GM23338 (cell line): Measurements from ENCODE around the gene SEH1L.

Experiments
- EZH2 ChIP-seq: fragments of 200-600 bp; sonication (generic); IDR thresholded peaks from one replicate; pipeline ENCODE4 v1.8.0; 2017; ENCODE audit warnings: antibody characterized with exemption, mild to moderate bottlenecking, low read depth; ENCODE audit not compliant: unreplicated experiment
- EZH2phosphoT487 ChIP-seq: fragments of 200-600 bp; sonication (generic); IDR thresholded peaks from one replicate; pipeline ENCODE4 v1.8.1; 2018; ENCODE audit warnings: antibody characterized with exemption; ENCODE audit not compliant: unreplicated experiment
- NANOG ChIP-seq: IDR thresholded peaks from 2 replicates; pipeline ENCODE4 v1.6.1; 2016; ENCODE audit warnings: antibody characterized with exemption, borderline replicate concordance
- POLR2AphosphoS5 ChIP-seq: IDR thresholded peaks from 2 replicates; pipeline ENCODE4 v1.6.1; 2016; ENCODE audit warnings: antibody characterized with exemption, low read depth
- REST ChIP-seq: IDR thresholded peaks from one replicate; pipeline ENCODE4 v1.6.1; 2018; ENCODE audit warnings: antibody characterized with exemption; ENCODE audit not compliant: unreplicated experiment
- ZNF331 ChIP-seq: fragments of 250-450 bp; sonication (Bioruptor Pico); IDR thresholded peaks from 2 replicates; pipeline ENCODE4 v1.5.0; 2020; ENCODE audit warnings: low read depth, mild to moderate bottlenecking, moderate library complexity
- TF ChIP-seq, protein P1 (sequence below), 2 experiments: fragments of 200-600 bp in 1 of 2; sonication (generic) in 1 of 2; conservative IDR thresholded peaks; 2 replicates each; pipeline versions ENCODE4 v1.5.1 to v1.6.1; 2016 to 2017; ENCODE audit warnings: antibody characterized with exemption in 2 of 2, low read depth in 2 of 2, mild to moderate bottlenecking in 2 of 2, moderate library complexity in 1 of 2
- TF ChIP-seq, protein P2 (sequence below): IDR thresholded peaks from 2 replicates; pipeline ENCODE4 v1.6.1; 2016; ENCODE audit warnings: antibody characterized with exemption

DNA sequence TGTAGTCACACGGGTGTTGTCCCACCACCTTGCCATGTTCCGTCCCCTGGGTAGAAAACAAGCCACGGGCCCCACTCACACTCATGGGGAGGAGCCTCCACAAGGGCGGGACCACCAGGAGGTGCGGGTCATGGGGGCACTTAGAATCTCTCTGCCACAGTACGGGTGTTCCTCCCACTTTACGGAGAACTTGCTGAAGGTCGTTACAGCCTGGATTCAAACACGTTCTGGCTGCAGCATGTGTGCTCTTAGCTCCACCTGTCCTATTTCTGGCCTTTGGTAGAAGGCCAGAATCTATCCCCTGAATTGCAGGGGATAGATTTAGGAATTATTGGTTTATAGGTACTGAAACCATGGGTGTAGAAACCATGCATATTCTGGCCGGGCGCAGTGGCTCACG, 28.5 kb downstream of the SEH1L start:
- TF ChIP-seq, protein P1, sequence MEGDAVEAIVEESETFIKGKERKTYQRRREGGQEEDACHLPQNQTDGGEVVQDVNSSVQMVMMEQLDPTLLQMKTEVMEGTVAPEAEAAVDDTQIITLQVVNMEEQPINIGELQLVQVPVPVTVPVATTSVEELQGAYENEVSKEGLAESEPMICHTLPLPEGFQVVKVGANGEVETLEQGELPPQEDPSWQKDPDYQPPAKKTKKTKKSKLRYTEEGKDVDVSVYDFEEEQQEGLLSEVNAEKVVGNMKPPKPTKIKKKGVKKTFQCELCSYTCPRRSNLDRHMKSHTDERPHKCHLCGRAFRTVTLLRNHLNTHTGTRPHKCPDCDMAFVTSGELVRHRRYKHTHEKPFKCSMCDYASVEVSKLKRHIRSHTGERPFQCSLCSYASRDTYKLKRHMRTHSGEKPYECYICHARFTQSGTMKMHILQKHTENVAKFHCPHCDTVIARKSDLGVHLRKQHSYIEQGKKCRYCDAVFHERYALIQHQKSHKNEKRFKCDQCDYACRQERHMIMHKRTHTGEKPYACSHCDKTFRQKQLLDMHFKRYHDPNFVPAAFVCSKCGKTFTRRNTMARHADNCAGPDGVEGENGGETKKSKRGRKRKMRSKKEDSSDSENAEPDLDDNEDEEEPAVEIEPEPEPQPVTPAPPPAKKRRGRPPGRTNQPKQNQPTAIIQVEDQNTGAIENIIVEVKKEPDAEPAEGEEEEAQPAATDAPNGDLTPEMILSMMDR (conservative IDR thresholded peaks at IDR 0.05; ENCODE audit: low read depth in 2 of 2) = no peak
- TF ChIP-seq NANOG (no peak), REST (no peak), EZH2 (no peak), POLR2AphosphoS5 (no peak), ZNF331 (CRISPR knock-in tag) (no peak), EZH2phosphoT487 (no peak)
- TF ChIP-seq, protein P2, sequence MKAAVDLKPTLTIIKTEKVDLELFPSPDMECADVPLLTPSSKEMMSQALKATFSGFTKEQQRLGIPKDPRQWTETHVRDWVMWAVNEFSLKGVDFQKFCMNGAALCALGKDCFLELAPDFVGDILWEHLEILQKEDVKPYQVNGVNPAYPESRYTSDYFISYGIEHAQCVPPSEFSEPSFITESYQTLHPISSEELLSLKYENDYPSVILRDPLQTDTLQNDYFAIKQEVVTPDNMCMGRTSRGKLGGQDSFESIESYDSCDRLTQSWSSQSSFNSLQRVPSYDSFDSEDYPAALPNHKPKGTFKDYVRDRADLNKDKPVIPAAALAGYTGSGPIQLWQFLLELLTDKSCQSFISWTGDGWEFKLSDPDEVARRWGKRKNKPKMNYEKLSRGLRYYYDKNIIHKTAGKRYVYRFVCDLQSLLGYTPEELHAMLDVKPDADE = no peak
